GM18873 (cell line): Measurements from ENCODE around the gene HLA-DOB.
A peak's percentile ranks its signal among the peaks of the same experiment; 100 is the strongest.

Source experiments
- ATAC-seq: cut with Tn5 transposase; IDR thresholded peaks from one replicate; pipeline ENCODE4 v1.9.1; 2021; ENCODE audit warnings: mild to moderate bottlenecking, moderate library complexity, moderate number of reproducible peaks; ENCODE audit not compliant: unreplicated experiment, low FRiP score

HLA-DOB gene

DNA sequence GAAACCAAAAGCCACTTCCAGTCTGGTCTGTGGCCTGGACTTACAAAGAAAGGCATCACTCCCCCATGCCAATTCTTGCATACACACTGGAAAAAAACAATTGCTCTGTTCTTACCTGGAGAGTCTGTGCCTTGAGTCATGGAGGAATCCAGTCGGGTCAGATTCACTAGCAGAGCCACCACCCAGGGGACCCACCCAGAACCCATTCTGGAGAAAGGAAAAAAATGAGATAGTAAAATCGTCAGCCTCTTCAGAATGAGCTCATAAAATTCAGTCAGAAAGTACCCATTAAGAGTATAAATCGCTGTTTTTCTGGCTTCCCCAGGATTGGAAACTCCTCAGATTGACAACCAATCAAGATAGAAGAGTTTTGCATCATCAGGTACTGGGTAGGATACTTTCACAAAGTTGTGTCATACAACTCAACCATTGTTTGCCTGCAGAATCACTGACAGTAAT, at the start of gene HLA-DOB:
TSS of gene HLA-DOB (minus strand) at position 257 of the 459 bp plus-strand sequence. CDS start at position 206, 51 bp downstream.
- no peak for ATAC-seq

DNA sequence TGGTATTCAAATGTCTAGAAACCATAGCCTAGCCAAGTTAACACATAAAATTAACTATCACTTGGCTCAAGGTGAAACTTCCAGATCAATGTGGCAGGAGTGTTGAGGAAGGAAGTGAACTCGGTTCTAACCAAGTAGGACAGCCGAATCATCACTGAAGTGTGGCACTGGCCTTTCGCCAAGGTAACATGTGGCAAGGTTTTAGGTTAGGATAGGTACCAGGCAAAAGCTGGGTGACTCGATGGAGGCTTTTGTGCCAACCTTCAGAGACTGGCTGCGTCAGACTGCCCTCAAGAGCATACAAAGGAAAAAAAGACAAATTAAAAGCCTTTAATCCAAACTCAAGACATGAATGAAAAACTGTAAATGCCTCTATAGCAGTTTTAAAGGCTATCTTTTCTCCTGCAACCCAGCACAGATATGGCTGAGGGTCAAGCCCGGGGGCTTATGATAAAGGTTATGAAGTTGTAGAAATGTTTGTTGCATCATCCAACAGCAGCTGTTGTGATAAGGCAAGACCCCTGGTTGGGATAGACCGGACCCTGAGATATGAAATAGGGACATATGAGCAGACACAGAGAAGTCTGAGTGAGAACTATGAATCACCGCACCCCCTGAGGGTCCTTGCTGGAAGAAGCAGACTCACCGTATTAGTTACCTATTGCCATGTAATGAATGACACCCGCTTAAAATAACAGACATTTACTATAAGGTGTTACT, 49.1 kb upstream of the HLA-DOB start:
- ATAC-seq = no peak

DNA sequence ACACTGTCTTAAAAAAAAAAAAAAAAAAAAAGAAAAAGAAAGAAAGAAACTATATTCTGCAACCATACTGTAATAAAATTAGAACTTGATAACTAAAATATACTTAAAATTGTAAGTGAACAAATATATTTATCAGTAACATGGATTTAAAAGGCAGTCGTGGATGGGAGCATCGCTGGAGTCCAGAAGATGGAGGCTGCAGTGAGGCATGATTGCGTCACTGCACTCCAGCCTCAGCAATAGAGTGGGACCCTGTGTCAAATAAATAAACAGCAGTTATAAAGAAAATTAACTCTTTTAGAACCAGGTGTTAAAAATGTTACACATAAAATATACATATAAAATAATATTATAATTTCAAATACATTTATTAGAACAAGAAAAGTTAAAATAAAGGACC, 45.9 kb upstream of the HLA-DOB start:
- ATAC-seq = no peak

DNA sequence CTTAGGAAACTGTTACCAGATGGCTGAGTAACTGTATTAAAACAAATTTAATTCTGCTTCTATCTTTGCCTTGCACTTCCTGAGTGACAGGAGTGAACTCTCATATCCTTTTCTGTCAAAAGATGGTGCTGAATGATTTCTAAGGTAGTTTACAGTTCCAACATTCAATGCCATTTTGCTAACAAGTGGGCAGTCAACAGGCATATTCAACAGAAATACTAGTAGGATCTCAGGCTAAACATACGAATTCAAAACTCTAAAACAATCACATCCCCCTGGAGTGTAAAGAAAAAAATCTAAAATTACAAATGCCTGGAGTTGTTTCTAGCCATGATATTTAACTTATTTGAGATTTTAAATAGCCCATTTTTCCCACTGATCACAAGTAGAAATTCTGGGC, 43.9 kb upstream of the HLA-DOB start:
- no peak for ATAC-seq

DNA sequence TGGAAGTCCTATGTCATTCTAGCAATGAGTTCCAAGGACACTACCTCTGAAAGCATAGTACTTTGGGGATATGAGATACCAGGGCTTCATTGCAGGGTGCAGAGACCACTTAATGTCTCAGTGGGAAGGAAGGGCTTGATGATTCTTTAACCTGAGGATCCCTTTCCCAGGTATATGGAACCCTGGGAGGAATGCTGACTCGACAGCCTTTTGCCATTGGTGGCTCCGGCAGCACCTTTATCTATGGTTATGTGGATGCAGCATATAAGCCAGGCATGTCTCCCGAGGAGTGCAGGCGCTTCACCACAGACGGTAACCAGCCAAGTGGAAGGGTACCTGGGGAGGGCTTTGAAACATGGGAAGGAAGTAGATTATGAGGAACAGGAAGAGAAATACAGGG, 41.4 kb upstream of the HLA-DOB start:
- no peak for ATAC-seq

DNA sequence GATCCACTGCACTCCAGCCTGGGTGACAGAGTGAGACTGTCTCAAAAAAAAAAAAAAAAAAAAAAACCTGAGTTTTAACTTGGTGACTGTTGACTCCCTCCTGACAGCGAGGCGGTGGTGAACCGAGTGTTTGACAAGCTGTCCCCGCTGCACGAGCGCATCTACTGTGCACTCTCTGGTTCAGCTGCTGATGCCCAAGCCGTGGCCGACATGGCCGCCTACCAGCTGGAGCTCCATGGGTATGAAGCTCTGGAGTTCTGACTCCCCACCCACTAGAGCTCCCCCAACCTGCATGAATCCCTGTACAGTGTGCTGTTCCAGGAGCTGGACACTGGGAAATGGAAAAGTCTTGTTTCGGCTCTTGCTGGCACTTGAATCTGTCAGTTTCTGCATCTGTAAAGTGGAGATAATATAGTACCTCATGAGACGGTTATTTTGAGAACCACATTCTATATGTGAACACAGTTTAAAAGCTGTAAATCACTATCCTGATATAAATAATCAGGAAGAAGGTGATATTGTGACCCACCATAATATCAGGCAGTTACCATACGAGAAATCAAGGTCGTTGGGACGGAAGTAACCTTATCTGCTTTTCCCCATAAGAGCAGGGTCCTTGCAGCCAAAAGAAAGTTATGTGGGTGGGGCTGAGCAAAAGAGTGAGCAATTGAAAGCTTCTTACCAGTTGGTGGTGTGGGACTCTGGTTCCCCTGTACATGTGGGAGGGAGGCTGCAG, 40.5 kb upstream of the HLA-DOB start:
- ATAC-seq = no peak

DNA sequence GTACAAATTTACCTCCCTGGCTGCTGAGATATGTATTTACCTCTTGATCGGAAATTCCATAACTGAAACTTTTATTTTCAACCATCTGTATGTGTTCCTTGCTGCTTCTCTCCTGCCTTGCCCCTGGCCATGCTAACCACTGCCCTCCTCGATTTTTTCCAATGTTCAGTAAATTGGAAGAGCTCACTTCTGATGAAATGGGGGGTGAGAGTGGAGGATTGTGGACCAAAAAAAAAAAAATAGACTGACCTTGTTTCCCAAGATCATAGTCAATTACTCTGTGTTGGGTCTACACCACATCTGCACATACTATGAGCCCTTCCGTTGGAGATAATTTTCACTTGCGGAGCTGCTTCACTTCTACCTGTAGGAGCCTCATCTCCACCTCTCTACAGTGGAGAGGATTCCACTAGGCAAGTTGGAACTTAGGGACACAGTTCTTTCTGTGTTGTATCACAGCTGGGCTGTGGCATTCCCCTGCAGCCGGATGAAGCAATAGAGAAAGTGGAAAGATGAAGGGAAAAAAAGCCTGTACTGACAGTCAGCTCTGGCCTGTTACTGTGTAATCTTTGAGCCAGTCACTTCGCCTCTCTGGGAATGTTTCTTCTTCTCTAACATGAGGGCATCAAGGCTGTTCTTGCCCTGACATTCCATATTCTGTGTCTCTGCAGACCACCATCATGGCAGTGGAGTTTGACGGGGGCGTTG, 38.8 kb upstream of the HLA-DOB start:
- no peak for ATAC-seq

DNA sequence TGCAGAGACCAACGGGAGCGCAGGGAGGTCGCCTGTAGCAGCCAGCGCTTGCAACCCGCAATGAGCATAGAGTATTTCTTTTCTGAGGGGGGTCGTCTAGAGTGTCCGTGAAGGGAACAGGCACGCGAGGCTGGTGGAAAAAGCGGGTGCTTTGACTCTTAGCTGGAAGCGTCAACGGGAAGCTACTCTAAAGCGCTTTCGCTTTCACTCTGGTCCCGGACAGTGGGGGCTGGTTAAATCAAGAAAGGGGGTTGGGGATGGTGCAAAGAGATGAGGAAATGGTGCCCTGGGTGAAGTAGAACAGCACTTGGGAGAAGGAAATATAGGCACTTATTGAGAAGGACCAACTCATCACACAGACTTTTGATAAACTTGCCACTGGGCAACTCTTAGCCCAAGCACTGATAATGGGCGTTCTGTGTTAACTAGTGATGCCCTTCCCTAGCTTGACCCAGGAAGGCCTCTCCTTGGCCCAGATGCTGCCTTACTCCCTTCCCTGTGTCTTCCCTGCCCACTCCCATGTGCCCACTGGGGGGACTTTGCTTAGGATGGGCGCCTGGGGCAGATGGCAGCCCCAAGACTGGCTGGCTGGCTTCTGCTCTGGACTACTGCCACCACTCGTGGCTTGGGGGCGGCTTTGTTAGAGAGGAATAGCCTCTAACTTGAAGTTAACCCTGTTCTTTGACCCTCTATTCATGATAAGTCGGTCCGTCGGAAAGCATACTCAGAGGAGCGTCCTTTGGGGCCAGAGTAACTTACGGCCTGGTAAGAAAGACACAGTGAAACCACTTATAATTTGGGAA, 37.8 kb upstream of the HLA-DOB start:
- no peak for ATAC-seq

DNA sequence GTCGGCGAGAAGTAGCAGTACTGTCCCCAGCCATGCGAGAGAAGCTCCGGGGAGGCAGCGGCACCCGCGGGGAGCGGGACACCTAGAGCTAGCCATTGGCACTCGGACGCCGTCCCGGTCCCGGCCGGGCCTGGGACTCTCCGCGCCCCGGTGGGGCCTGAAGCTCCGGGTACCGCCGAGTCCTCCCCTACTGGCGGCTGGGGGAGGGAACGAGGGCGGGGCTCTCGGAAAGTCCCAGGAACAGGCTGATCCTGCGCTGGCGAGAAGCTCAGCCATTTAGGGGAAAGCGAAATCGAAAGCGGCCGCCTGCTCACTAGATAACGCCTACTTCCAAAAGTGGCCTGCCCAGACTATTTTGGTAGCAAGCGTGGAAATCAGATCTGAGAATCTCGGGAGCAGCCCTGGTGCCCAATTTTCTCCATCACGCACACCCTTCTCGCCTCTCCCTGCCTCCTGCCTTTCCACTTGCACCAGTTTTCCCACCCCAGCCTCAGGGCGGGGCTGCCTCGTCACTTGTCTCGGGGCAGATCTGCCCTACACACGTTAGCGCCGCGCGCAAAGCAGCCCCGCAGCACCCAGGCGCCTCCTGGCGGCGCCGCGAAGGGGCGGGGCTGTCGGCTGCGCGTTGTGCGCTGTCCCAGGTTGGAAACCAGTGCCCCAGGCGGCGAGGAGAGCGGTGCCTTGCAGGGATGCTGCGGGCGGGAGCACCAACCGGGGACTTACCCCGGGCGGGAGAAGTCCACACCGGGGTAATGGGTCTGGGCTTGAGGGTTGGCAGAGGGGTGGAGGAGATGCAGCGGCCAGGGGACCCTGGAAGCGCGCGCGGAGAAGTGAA, 37.0 kb upstream of the HLA-DOB start, which contains the start of the genes PSMB9 and TAP1:
TSS of gene PSMB9 (plus strand) at position 652 of the 835 bp plus-strand sequence. CDS start at position 690, 38 bp downstream.
TSS of gene TAP1 (minus strand) at position 164 of the 835 bp plus-strand sequence. CDS start at position 96, 68 bp downstream.
- ATAC-seq = peak; percentile 60

DNA sequence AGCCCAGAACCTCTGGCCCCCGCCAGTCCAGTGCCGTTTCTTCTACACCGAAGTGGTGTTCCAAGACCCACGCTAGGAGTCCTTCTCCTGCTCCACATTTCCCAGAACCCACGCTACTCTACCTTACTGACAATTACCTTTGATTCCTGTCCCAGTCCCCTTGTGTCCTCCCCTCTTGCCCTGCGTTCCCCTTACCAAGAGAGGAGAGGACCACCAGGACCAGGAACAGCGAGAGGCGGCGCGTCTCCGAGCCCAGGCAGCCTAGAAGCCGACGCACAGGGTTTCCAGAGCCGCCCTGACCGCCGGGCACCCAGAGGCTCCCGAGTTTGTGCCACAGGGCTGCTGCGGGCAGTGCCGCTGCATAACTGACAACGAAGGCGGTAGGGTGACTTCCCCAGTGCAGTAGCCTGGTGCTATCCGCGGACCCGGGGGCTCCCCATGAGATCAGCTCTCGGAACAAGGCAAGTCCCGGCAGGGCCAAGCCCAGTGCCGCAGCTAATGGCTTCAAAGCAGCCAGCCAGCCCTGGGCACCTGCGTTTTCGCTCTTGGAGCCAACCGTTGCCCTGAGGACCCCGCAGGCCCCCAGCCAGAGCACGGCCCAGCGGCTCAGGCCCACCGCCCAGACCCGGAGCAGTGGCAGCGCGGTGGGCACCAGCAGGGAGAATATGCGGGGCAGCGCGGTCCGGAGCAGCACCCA, 36.2 kb upstream of the HLA-DOB start:
- peak; percentile 17 for ATAC-seq

DNA sequence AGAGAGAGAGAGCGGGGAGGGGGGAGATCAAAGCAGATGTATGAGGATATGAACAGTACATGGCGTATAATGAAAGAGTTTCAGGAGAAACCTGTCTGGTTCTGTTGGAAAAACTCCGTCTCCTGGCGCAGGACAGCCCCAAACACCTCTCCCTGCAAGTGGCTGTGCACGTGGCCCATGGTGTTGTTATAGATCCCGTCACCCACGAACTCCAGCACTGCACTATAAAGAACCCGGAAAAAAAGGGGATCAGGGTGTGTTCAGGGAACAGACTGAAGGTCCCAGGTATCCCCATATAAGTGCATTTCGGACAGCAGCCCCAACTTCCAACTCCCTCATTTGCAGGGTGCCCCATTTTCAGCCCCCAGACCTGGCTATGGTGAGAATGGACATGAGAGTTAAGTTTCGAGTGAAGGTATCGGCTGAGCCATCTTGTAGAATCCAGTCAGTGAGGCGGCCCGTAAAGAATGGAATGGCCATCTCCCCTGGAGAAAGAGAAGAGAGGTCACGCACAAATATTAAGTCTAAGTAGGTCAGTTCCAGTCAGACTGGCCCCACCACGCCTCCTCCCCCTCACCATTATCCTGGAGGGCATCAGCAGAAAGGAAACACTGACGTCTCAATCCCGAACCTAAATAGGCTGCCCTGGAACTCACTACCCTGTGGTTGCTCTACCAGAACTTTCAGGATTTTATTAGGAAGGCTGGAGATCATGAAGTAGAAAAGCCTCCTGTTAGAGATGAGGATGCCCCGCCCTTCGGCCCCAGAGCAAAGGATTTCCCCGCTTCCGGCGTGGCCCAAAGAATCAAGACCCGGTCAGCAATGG, 35.4 kb upstream of the HLA-DOB start:
- no peak for ATAC-seq

DNA sequence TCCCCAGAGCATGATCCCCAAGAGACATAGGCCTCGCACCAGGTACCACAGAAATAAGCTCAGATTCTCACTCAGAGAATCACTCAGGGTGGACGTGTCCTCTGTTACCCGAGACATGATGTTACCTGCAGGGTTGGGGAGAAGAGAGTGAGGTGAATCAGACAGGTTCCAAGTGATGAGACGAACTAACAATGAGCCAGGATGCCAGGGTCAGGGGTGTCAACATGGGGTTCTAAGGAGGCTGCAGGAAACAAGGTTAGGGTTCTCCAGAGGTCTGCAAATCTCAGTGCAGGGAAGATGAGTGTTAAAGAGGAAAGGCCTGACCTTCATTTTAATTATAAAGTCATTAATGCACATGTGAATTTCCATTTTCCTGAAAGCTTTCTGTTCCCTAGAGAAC, 34.2 kb upstream of the HLA-DOB start:
- ATAC-seq = no peak

DNA sequence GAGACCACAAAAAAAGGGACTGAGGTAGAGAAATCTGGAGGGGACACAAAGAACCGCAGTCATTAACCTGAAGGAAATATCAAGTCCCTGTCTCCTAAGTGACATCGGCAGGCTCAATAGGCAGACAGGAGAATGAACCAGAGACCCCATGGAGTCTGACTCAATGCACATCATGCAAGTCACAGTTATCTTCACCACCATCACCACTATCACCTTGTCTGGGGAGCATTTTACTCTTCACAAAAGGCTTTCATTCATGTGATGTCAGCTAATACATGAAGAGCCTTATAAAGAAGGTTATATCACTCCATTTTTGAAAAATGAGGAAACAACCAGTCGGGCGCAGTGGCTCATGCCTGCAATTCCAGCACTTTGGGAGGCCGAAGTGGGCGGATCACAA, 32.3 kb upstream of the HLA-DOB start:
- ATAC-seq = no peak

DNA sequence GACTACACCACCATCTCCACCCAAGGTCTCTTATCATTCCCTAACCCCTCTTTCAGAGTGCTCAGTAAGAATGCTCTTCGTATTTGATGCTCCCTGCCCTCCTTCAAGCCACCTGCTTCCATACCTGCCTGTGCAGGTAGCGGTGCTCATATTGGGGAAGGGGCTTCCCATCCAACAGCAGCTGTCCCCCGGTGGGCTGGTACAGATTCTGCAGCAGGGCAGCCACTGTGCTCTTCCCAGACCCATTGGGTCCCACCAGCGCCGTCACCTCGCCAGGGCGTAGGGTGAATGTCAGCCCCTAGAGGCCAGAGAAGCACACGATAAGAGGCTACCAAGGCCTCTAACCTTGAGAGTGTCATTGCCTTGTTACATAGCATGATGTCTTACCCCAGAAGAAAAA, 31.0 kb upstream of the HLA-DOB start:
- ATAC-seq = no peak

DNA sequence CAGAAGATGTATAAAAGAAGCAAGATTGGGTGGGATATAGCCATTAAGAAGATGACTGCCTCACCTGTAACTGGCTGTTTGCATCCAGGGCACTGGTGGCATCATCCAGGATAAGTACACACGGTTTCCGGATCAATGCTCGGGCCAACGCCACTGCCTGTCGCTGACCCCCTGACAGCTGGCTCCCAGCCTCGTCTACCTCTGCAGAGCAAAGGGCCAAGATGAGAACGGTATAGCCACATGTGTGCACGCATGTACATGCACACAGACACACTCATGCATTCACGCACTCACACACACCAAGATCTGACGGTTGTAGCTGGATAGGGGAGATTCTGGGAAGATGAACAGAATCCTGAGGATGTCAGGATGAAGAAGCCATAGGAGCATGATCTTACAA, 30.2 kb upstream of the HLA-DOB start:
- ATAC-seq = no peak

DNA sequence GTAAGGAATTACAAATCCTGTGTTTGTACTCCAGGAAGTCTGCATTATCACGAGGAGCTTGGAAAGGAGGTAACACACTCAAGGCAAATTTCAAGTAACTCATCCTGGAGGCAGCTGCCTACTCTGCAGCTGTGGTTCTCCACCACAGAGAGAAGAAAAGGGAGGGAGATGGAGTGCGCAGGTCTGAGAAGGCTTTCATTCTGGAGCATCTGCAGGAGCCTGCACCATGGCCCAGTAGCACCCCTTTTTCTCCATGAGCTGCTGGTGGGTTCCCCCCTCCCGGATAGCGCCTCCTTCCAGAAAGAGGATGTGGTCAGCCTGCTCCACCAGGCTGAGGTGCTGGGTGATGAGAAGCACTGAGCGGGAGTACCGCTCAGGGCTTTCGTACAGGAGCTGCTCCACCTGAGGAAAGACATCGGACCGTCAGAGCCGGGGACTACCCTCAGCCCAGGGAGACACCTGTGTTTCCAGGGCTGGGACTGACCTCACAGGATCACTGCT, 28.6 kb upstream of the HLA-DOB start:
- ATAC-seq = no peak

DNA sequence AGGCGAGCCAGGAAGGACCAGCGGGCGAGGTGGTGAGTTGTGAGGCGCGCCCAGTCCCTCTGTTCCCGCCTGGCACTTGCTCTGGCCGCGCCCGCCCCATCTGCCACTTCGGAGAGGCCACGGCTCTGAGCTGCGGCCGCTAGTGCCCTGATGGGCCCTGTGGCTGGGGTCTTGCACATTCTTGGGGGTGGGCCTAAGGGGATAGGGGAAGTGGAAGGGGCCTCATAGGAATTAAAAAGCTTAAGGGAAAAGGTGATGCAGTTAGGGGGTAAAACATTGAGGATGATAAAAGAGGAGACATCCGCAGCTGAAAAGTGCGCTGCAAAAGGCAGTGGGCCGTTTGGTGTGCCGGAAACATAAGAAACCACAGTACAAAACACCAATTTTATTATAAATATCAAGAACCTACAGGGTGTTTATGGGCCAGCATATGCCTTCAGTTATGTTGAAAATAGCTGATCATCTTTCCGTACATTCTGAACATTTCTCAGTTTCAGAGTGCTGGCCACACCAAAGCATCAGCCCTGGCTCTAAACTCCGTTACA, 28.1 kb upstream of the HLA-DOB start:
- no peak for ATAC-seq
